ENCODE data around the gene INPP5A.

Gene INPP5A

GRCh38 chr10:132636358-132636757 is 98.8 kb downstream of the INPP5A start:
- Histone ChIP-seq H3K27ac (ENCODE audit: low read depth, low read length) (no peak overlapping the region), H4K8ac (ENCODE audit: low read depth, low read length) (no peak overlapping the region), H3K36me3 (ENCODE audit: control insufficient read depth in 1 of 2, insufficient read depth in 2 of 2, low read length in 2 of 2) (no peaks in the 10 kb centered on the region), H2BK5ac (ENCODE audit: low read depth, low read length, poor library complexity) (no peak overlapping the region), H3K9ac (ENCODE audit: low read length) (no peak overlapping the region), H3K79me2 (ENCODE audit: control insufficient read depth, insufficient read depth, low read length, poor library complexity) (no peaks in the 10 kb centered on the region), H3K79me1 (ENCODE audit: low read length) (no peaks in the 10 kb centered on the region), H3K14ac (ENCODE audit: low read length) (no peak overlapping the region), H3K4me3 (ENCODE audit: low read depth, low read length) (no peak overlapping the region), H3K4ac (ENCODE audit: low read depth, low read length) (no peak overlapping the region), H4K12ac (ENCODE audit: low read depth, low read length) (no peak overlapping the region), H3K18ac (ENCODE audit: low read length) (no peak overlapping the region), H2AK5ac (ENCODE audit: low read length) (no peak overlapping the region), H3K27me3 (ENCODE audit: insufficient read depth, low read length) (no peaks in the 10 kb centered on the region), H2AFZ (ENCODE audit: insufficient read depth, low read length, poor library complexity) (no peak overlapping the region), H3K4me1 (ENCODE audit: control insufficient read depth in 1 of 2, insufficient read depth in 2 of 2, low read length in 2 of 2) (peaks cover 4 to 11% of the 10 kb centered on the region in 2 experiments), H2BK120ac (ENCODE audit: insufficient read depth, low read length, poor library complexity) (no peak overlapping the region), H4K91ac (ENCODE audit: low read depth, low read length) (no peak overlapping the region), H3K9me3 (ENCODE audit: insufficient read depth, low read depth, low read length) (no peaks in the 10 kb centered on the region), H2BK12ac (ENCODE audit: low read length) (no peak overlapping the region), H3K4me2 (ENCODE audit: low read length) (no peak overlapping the region), H3K23ac (ENCODE audit: low read length) (no peak overlapping the region)
- no CpG with 5 or more reads among the region's 9 CpGs for WGBS (ENCODE audit: extremely low coverage, insufficient coverage, insufficient read length)
- DNase-seq: no peak

DNA sequence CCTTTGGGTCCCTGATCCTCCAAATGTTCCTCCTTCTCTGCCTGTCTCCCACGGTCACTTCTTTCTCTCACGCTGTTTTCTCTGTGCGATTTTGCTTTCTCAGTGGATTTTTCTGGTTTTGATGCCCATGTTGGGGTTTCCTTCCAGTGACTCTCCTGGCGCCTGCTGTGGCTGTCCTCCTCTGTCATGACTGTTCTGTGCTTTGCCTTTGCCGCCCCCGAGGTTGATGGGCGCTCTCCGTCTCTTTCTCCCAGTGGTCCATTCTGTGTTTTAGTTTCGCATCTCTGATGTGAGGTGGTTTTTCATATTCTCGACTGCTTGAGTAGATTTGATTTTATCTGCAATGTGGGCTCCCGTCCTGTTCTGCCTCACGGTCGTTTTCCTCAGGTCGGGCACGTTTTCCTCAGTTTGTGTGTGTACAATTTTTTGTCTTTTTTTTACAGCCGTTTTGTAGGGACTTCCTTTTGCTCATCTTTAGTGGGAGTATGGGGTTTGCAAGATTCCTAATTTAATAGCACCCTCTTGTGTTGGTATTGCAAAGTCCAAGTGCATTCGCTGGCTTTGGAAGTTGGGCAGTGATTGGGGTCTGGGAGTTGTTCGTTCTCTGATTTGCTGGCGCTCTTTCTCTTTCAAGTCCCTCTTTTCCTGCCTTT is 100.0 kb downstream of the INPP5A start:
- no peak overlapping the region for H2BK5ac ChIP-seq (ENCODE audit: low read depth, low read length, poor library complexity)
- H2AK5ac ChIP-seq (ENCODE audit: low read length): no peak overlapping the region
- no peak overlapping the region for H3K9ac ChIP-seq (ENCODE audit: low read length)
- no peak overlapping the region for H3K23ac ChIP-seq (ENCODE audit: low read length)
- peaks cover 4 to 11% of the 10 kb centered on the region in 2 experiments for H3K4me1 ChIP-seq (ENCODE audit: control insufficient read depth in 1 of 2, insufficient read depth in 2 of 2, low read length in 2 of 2)
- no peak overlapping the region for H3K4me3 ChIP-seq (ENCODE audit: low read depth, low read length)
- H2AFZ ChIP-seq (ENCODE audit: insufficient read depth, low read length, poor library complexity): no peak overlapping the region
- H3K27me3 ChIP-seq (ENCODE audit: insufficient read depth, low read length): no peaks in the 10 kb centered on the region
- no peak overlapping the region for H2BK120ac ChIP-seq (ENCODE audit: insufficient read depth, low read length, poor library complexity)
- no peak overlapping the region for H4K8ac ChIP-seq (ENCODE audit: low read depth, low read length)
- H2BK12ac ChIP-seq (ENCODE audit: low read length): no peak overlapping the region
- no peak overlapping the region for H3K18ac ChIP-seq (ENCODE audit: low read length)
- H3K4ac ChIP-seq (ENCODE audit: low read depth, low read length): no peak overlapping the region
- no peak overlapping the region for H4K91ac ChIP-seq (ENCODE audit: low read depth, low read length)
- DNase-seq: peak in 1 of 2 donors; percentile 60
- H4K12ac ChIP-seq (ENCODE audit: low read depth, low read length): no peak overlapping the region
- no peak overlapping the region for H3K27ac ChIP-seq (ENCODE audit: low read depth, low read length)
- no peaks in the 10 kb centered on the region for H3K36me3 ChIP-seq (ENCODE audit: control insufficient read depth in 1 of 2, insufficient read depth in 2 of 2, low read length in 2 of 2)
- H3K9me3 ChIP-seq (ENCODE audit: insufficient read depth, low read depth, low read length): no peaks in the 10 kb centered on the region
- H3K79me2 ChIP-seq (ENCODE audit: control insufficient read depth, insufficient read depth, low read length, poor library complexity): no peaks in the 10 kb centered on the region
- no CpG with 5 or more reads among the region's 19 CpGs for WGBS (ENCODE audit: extremely low coverage, insufficient coverage, insufficient read length)
- no peak overlapping the region for H3K4me2 ChIP-seq (ENCODE audit: low read length)
- H3K14ac ChIP-seq (ENCODE audit: low read length): no peak overlapping the region
- H3K79me1 ChIP-seq (ENCODE audit: low read length): no peaks in the 10 kb centered on the region

DNA sequence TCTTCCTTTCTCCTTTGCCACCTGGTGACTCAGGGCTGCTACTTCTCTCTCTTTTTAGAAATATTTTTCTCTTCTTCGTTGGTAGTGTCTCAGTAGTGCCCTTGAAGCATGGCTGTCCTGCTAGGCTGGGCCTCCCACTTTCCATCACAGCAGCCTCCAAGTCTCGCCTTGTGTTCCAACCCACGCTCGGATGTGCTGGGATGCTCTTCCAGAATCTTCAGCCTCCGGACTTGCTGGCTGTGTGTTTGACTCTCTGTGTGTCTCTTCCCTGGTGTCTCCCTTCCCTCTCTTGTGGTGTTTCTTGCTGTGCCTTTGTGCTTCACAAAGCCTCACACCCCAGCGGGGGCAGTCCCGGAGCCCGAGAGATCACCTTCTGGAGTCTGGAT is 100.5 kb downstream of the INPP5A start:
- Histone ChIP-seq H3K4ac (ENCODE audit: low read depth, low read length) (no peak overlapping the region), H2AFZ (ENCODE audit: insufficient read depth, low read length, poor library complexity) (no peak overlapping the region)

GRCh38 chr10:132639470-132639869 is 101.9 kb downstream of the INPP5A start:
- no peaks in the 10 kb centered on the region for H3K27me3 ChIP-seq (ENCODE audit: insufficient read depth, low read length)
- no peak overlapping the region for H2AK5ac ChIP-seq (ENCODE audit: low read length)
- no peak overlapping the region for H2AFZ ChIP-seq (ENCODE audit: insufficient read depth, low read length, poor library complexity)
- H4K91ac ChIP-seq (ENCODE audit: low read depth, low read length): no peak overlapping the region
- H3K23ac ChIP-seq (ENCODE audit: low read length): no peak overlapping the region
- no peak overlapping the region for H3K4ac ChIP-seq (ENCODE audit: low read depth, low read length)
- no CpG with 5 or more reads among the region's 4 CpGs for whole genome bisulfite sequencing (ENCODE audit: extremely low coverage, insufficient coverage, insufficient read length)
- H2BK120ac ChIP-seq (ENCODE audit: insufficient read depth, low read length, poor library complexity): no peak overlapping the region
- H2BK5ac ChIP-seq (ENCODE audit: low read depth, low read length, poor library complexity): no peak overlapping the region
- H3K79me2 ChIP-seq (ENCODE audit: control insufficient read depth, insufficient read depth, low read length, poor library complexity): no peaks in the 10 kb centered on the region
- no peaks in the 10 kb centered on the region for H3K79me1 ChIP-seq (ENCODE audit: low read length)
- no peak overlapping the region for H3K18ac ChIP-seq (ENCODE audit: low read length)
- H3K9me3 ChIP-seq (ENCODE audit: insufficient read depth, low read depth, low read length): no peaks in the 10 kb centered on the region
- no peak overlapping the region for H3K14ac ChIP-seq (ENCODE audit: low read length)
- no peak overlapping the region for H2BK12ac ChIP-seq (ENCODE audit: low read length)
- no peak overlapping the region for H3K9ac ChIP-seq (ENCODE audit: low read length)
- DNase-seq: no peak
- no peak overlapping the region for H3K4me3 ChIP-seq (ENCODE audit: low read depth, low read length)
- no peaks in the 10 kb centered on the region for H3K36me3 ChIP-seq (ENCODE audit: control insufficient read depth in 1 of 2, insufficient read depth in 2 of 2, low read length in 2 of 2)
- H4K8ac ChIP-seq (ENCODE audit: low read depth, low read length): no peak overlapping the region
- H3K4me2 ChIP-seq (ENCODE audit: low read length): no peak overlapping the region
- no peak overlapping the region for H4K12ac ChIP-seq (ENCODE audit: low read depth, low read length)
- H3K27ac ChIP-seq (ENCODE audit: low read depth, low read length): no peak overlapping the region
- no peaks in the 10 kb centered on the region for H3K4me1 ChIP-seq (ENCODE audit: control insufficient read depth in 1 of 2, insufficient read depth in 2 of 2, low read length in 2 of 2)

More for the DNA sequence above, 100.5 kb downstream of the INPP5A start:
- Histone ChIP-seq H3K4me3 (ENCODE audit: low read depth, low read length) (no peak overlapping the region), H3K36me3 (ENCODE audit: control insufficient read depth in 1 of 2, insufficient read depth in 2 of 2, low read length in 2 of 2) (no peaks in the 10 kb centered on the region), H3K9ac (ENCODE audit: low read length) (no peak overlapping the region), H3K27ac (ENCODE audit: low read depth, low read length) (no peak overlapping the region), H2AK5ac (ENCODE audit: low read length) (no peak overlapping the region), H3K4me2 (ENCODE audit: low read length) (no peak overlapping the region), H3K23ac (ENCODE audit: low read length) (no peak overlapping the region), H3K9me3 (ENCODE audit: insufficient read depth, low read depth, low read length) (no peaks in the 10 kb centered on the region), H3K79me2 (ENCODE audit: control insufficient read depth, insufficient read depth, low read length, poor library complexity) (no peaks in the 10 kb centered on the region), H3K79me1 (ENCODE audit: low read length) (no peaks in the 10 kb centered on the region), H2BK120ac (ENCODE audit: insufficient read depth, low read length, poor library complexity) (no peak overlapping the region), H4K8ac (ENCODE audit: low read depth, low read length) (no peak overlapping the region), H2BK12ac (ENCODE audit: low read length) (no peak overlapping the region), H2BK5ac (ENCODE audit: low read depth, low read length, poor library complexity) (no peak overlapping the region), H3K27me3 (ENCODE audit: insufficient read depth, low read length) (no peaks in the 10 kb centered on the region), H3K18ac (ENCODE audit: low read length) (no peak overlapping the region), H3K4me1 (ENCODE audit: control insufficient read depth in 1 of 2, insufficient read depth in 2 of 2, low read length in 2 of 2) (peaks cover 4 to 6% of the 10 kb centered on the region in 2 experiments), H3K14ac (ENCODE audit: low read length) (no peak overlapping the region), H4K12ac (ENCODE audit: low read depth, low read length) (no peak overlapping the region), H4K91ac (ENCODE audit: low read depth, low read length) (no peak overlapping the region)
- WGBS (ENCODE audit: extremely low coverage, insufficient coverage, insufficient read length): no CpG with 5 or more reads among the region's 8 CpGs
- DNase-seq: no peak
